H9 (cell line): ENCODE measurements around the gene SEL1L2. TPM values are rescaled to one million over a fixed set of nuclear protein-coding genes. Genes with fewer than 3 reads are reported as not detected.

Experiments
- DNase-seq: peaks from one replicate; pipeline ENCODE4 v3.0.0-alpha.2; 2017
- H2AFZ ChIP-seq: one replicate; pipeline ENCODE4 v1.6.1; 2013; ENCODE audit warnings: mild to moderate bottlenecking, low read length, control low read depth, moderate library complexity
- H2AK5ac ChIP-seq: 2 replicates; pipeline ENCODE4 v1.6.1; 2013; ENCODE audit warnings: low read length, control low read depth, mixed read lengths; ENCODE audit not compliant: insufficient read length
- H2BK120ac ChIP-seq: one replicate; pipeline ENCODE4 v1.6.1; 2013; ENCODE audit warnings: low read depth, mild to moderate bottlenecking, low read length, control low read depth, inconsistent platforms; ENCODE audit not compliant: poor library complexity, severe bottlenecking
- H2BK12ac ChIP-seq: 2 replicates; pipeline ENCODE4 v1.6.1; 2013; ENCODE audit warnings: low read length, control low read depth, mixed read lengths, low read depth; ENCODE audit not compliant: insufficient read length
- H2BK15ac ChIP-seq: 2 replicates; pipeline ENCODE4 v1.6.1; 2013; ENCODE audit warnings: low read depth, low read length, control low read depth
- H2BK20ac ChIP-seq: one replicate; pipeline ENCODE4 v1.6.1; 2013; ENCODE audit warnings: low read depth, mild to moderate bottlenecking, low read length, control low read depth, inconsistent platforms; ENCODE audit not compliant: poor library complexity, severe bottlenecking
- H2BK5ac ChIP-seq: 2 replicates; pipeline ENCODE4 v1.6.1; 2013; ENCODE audit warnings: low read length, control low read depth, mixed read lengths; ENCODE audit not compliant: insufficient read length
- H3K14ac ChIP-seq: 2 replicates; pipeline ENCODE4 v1.6.1; 2013; ENCODE audit warnings: low read length, control low read depth; ENCODE audit not compliant: insufficient read depth
- H3K18ac ChIP-seq: 2 replicates; pipeline ENCODE4 v1.6.1; 2013; ENCODE audit warnings: low read depth, mild to moderate bottlenecking, mixed read lengths, low read length, control low read depth; ENCODE audit not compliant: insufficient read length
- H3K23ac ChIP-seq: 2 replicates; pipeline ENCODE4 v1.6.1; 2013; ENCODE audit warnings: low read length, control low read depth, mixed read lengths, low read depth; ENCODE audit not compliant: insufficient read length
- H3K23me2 ChIP-seq: 2 replicates; pipeline ENCODE4 v1.6.1; 2013; ENCODE audit warnings: low read depth, mild to moderate bottlenecking, mixed read lengths, low read length, control low read depth; ENCODE audit not compliant: insufficient read length, poor library complexity, severe bottlenecking
- H3K27ac ChIP-seq: 2 replicates; pipeline ENCODE4 v1.5.1; 2013; ENCODE audit warnings: low read length, control low read depth, mixed read lengths, low read depth; ENCODE audit not compliant: insufficient read length
- H3K27me3 ChIP-seq: 2 replicates; pipeline ENCODE4 v1.6.1; 2013; ENCODE audit warnings: low read length, control low read depth, inconsistent platforms; ENCODE audit not compliant: insufficient read depth
- H3K4ac ChIP-seq: 2 replicates; pipeline ENCODE4 v1.6.1; 2013; ENCODE audit warnings: low read depth, mild to moderate bottlenecking, control low read depth, inconsistent platforms, low read length, moderate library complexity
- H3K4me1 ChIP-seq: 2 replicates; pipeline ENCODE4 v1.6.1; 2013; ENCODE audit warnings: low read length, control low read depth, inconsistent platforms; ENCODE audit not compliant: insufficient read depth
- H3K4me2 ChIP-seq: 2 replicates; pipeline ENCODE4 v1.6.1; 2013; ENCODE audit warnings: low read length, control low read depth, mixed read lengths; ENCODE audit not compliant: insufficient read length, insufficient read depth
- H3K56ac ChIP-seq: 2 replicates; pipeline ENCODE4 v1.6.1; 2013; ENCODE audit warnings: low read depth, mild to moderate bottlenecking, mixed read lengths, low read length, control low read depth; ENCODE audit not compliant: insufficient read length
- H3K79me1 ChIP-seq: 2 replicates; pipeline ENCODE4 v1.6.1; 2013; ENCODE audit warnings: low read depth, mild to moderate bottlenecking, moderate library complexity, low read length, control low read depth, inconsistent platforms; ENCODE audit not compliant: insufficient read depth, poor library complexity, severe bottlenecking
- H3K79me2 ChIP-seq: 2 replicates; pipeline ENCODE4 v1.6.1; 2013; ENCODE audit warnings: low read length, control low read depth, inconsistent platforms; ENCODE audit not compliant: insufficient read depth
- H3K9ac ChIP-seq: 2 replicates; pipeline ENCODE4 v1.6.1; 2013; ENCODE audit warnings: low read length, control low read depth, mixed read lengths; ENCODE audit not compliant: insufficient read length; ENCODE audit errors: extremely low read depth
- H3K9me3 ChIP-seq: one replicate; pipeline ENCODE4 v1.6.1; 2013; ENCODE audit warnings: low read depth, low read length, inconsistent platforms; ENCODE audit not compliant: control insufficient read depth
- H3T11ph ChIP-seq: one replicate; pipeline ENCODE4 v1.6.1; 2013; ENCODE audit warnings: mild to moderate bottlenecking, low read length, control low read depth, inconsistent platforms
- H4K20me1 ChIP-seq: one replicate; pipeline ENCODE4 v1.6.1; 2013; ENCODE audit not compliant: control insufficient read depth, insufficient read length, insufficient read depth
- H4K5ac ChIP-seq: 2 replicates; pipeline ENCODE4 v1.6.1; 2013; ENCODE audit warnings: low read depth, mild to moderate bottlenecking, mixed read lengths, low read length, control low read depth; ENCODE audit not compliant: insufficient read length
- H4K8ac ChIP-seq: replicated peaks from 2 replicates; pipeline ENCODE4 v1.6.1; 2013; ENCODE audit warnings: low read length, control low read depth, mixed read lengths, low read depth; ENCODE audit not compliant: insufficient read length
- H4K91ac ChIP-seq: 2 replicates; pipeline ENCODE4 v1.6.1; 2013; ENCODE audit warnings: low read depth, mild to moderate bottlenecking, moderate library complexity, mixed read lengths, low read length, control low read depth; ENCODE audit not compliant: insufficient read length
- H3K27ac Mint-ChIP-seq, 3 experiments: 2 replicates in 2 of 3; 3 replicates in 1 of 3; pipeline ENCODE4 v1.8.0; 2020 to 2021; ENCODE audit warnings: mixed read lengths in 3 of 3, mild to moderate bottlenecking in 1 of 3, moderate library complexity in 1 of 3
- H3K27me3 Mint-ChIP-seq: 2 replicates; pipeline ENCODE4 v1.8.0; 2021; ENCODE audit warnings: low read depth, mild to moderate bottlenecking, moderate library complexity, mixed read lengths
- H3K36me3 Mint-ChIP-seq, 3 experiments: 2 replicates in 2 of 3; 3 replicates in 1 of 3; pipeline ENCODE4 v1.8.0; 2020 to 2021; ENCODE audit warnings: low read depth in 3 of 3, mixed read lengths in 3 of 3; ENCODE audit not compliant: insufficient read depth in 1 of 3
- H3K4me1 Mint-ChIP-seq, 2 experiments: 2 replicates each; pipeline ENCODE4 v1.8.0; 2020; ENCODE audit warnings: mixed read lengths in 2 of 2
- H3K4me3 Mint-ChIP-seq, 2 experiments: 2 replicates in 1 of 2; 3 replicates in 1 of 2; pipeline ENCODE4 v1.8.0; 2020 to 2021; ENCODE audit warnings: mild to moderate bottlenecking in 2 of 2, mixed read lengths in 2 of 2, moderate library complexity in 1 of 2
- H3K9me3 Mint-ChIP-seq, 2 experiments: 2 replicates in 1 of 2; 3 replicates in 1 of 2; pipeline ENCODE4 v1.8.0; 2020; ENCODE audit warnings: mild to moderate bottlenecking in 2 of 2, mixed read lengths in 2 of 2, moderate library complexity in 1 of 2
- WGBS: extraction: QIAGEN DNeasy Blood & Tissue Kit; methylation state at CpG from one replicate; pipeline ENCODE4 v1.1.7; 2013; ENCODE audit warnings: missing lambda C conversion rate, low lambda C conversion rate, mixed read lengths; ENCODE audit not compliant: insufficient read length; ENCODE audit errors: extremely low coverage; 5-methylcytosine and 5-hydroxymethylcytosine counted together
- total RNA-seq: library from RNA; stranded (reverse); gene quantifications from 2 replicates; pipeline ENCODE4 v1.2.1, GENCODE V29; 2021
- TF ChIP-seq, protein P1 (sequence below): fragments of 200-600 bp; sonication (generic); conservative IDR thresholded peaks from 3 replicates; pipeline ENCODE4 v1.8.0; 2021; ENCODE audit warnings: antibody characterized with exemption, mild to moderate bottlenecking

Gene SEL1L2
- total RNA-seq, 1 experiment from 2014 or later: not detected

- Histone ChIP-seq H3T11ph (no peak overlapping the region), H3K79me1 (no peaks in the 10 kb centered on the region), H3K4ac (no peak overlapping the region), H3K79me2 (no peaks in the 10 kb centered on the region), H2BK12ac (no peak overlapping the region), H3K9ac (no peak overlapping the region), H3K27ac (no peak overlapping the region), H3K18ac (no peak overlapping the region), H3K4me2 (no peak overlapping the region), H4K8ac (no peak overlapping the region), H3K14ac (no peak overlapping the region), H3K56ac (no peak overlapping the region), H2BK120ac (no peak overlapping the region), H3K23me2 (no peaks in the 10 kb centered on the region), H4K20me1 (no peaks in the 10 kb centered on the region), H3K4me1 (no peaks in the 10 kb centered on the region), H2AK5ac (no peak overlapping the region), H3K27me3 (no peaks in the 10 kb centered on the region), H3K9me3 (no peaks in the 10 kb centered on the region), H2BK5ac (no peak overlapping the region), H2BK15ac (no peak overlapping the region), H3K23ac (no peak overlapping the region), H2BK20ac (no peak overlapping the region), H4K5ac (no peak overlapping the region), H4K91ac (no peak overlapping the region), H2AFZ (no peak overlapping the region)
- Mint-ChIP-seq H3K27me3 (peaks cover 4% of the 10 kb centered on the region), H3K27ac (peak overlapping the region in 1 of 3 experiments; percentile 72; a peak in 1 of 7 replicates), H3K4me3 (no peak overlapping the region), H3K4me1 (no peaks in the 10 kb centered on the region), H3K9me3 (no peaks in the 10 kb centered on the region; a peak in 1 of 5 replicates), H3K36me3 (no peaks in the 10 kb centered on the region)
- WGBS: no CpG with 5 or more reads among the region's 4 CpGs
- TF ChIP-seq, protein P1, sequence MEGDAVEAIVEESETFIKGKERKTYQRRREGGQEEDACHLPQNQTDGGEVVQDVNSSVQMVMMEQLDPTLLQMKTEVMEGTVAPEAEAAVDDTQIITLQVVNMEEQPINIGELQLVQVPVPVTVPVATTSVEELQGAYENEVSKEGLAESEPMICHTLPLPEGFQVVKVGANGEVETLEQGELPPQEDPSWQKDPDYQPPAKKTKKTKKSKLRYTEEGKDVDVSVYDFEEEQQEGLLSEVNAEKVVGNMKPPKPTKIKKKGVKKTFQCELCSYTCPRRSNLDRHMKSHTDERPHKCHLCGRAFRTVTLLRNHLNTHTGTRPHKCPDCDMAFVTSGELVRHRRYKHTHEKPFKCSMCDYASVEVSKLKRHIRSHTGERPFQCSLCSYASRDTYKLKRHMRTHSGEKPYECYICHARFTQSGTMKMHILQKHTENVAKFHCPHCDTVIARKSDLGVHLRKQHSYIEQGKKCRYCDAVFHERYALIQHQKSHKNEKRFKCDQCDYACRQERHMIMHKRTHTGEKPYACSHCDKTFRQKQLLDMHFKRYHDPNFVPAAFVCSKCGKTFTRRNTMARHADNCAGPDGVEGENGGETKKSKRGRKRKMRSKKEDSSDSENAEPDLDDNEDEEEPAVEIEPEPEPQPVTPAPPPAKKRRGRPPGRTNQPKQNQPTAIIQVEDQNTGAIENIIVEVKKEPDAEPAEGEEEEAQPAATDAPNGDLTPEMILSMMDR: no peak
- DNase-seq: no peak
Observed at GRCh38 chr20:13844296-13844695, 146.1 kb downstream of the SEL1L2 start.
